Right hindlimb (tissue), 1 donor: ENCODE measurements around the gene ZDHHC20.

Experiments used
- DNase-seq: peaks from one replicate; pipeline ENCODE4 v3.0.0-alpha.2; 2018

The ZDHHC20 gene

GRCh38 chr13:21458813-21459701 is at the start of gene ZDHHC20:
Gene ZDHHC20, minus strand, starts transcription at chr13:21459303. Its CDS starts 132 bp downstream, at chr13:21459171.
- peak; percentile 92 for DNase-seq

DNA sequence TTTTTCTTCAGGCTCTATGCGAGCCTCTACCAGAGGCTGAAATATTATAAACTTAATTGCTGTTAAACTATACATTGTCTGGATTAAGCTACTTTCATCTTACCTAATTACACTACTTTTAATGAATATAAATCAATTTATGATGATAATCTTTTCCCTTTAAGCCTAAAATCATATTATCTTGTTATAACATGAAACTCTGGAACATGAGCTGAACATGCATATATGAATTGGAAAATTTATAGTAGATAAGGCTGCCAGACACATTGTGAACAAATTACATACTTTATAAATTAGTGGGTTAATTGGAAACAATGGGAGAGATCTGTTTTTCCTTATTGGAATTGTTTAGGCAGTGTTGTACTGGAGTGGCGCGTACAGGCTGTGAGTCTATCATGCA is 45.3 kb upstream of the ZDHHC20 start:
- DNase-seq: no peak

- no peak for DNase-seq
These were observed 42.6 kb upstream of the ZDHHC20 start for GRCh38 chr13:21501686-21502085.

DNA sequence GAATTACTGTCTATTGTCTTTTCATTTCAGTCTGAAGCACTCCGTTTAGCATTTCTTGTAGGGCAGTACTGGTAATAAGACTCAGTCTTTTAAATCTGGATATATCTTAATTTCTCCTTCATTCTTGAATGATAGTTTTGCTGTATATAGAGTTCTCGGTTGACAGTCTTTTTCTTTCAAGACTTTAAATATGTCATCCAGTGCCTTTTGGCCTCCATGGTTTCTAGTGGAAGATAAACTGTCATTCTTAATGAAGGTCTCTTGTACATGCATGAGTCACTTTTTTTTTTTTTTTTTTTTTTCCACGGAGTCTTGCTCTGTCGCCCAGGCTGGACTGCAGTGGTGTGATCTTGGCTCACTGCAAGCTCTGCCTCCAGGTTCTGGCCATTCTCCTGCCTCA is 27.2 kb upstream of the ZDHHC20 start:
- DNase-seq: no peak

DNA sequence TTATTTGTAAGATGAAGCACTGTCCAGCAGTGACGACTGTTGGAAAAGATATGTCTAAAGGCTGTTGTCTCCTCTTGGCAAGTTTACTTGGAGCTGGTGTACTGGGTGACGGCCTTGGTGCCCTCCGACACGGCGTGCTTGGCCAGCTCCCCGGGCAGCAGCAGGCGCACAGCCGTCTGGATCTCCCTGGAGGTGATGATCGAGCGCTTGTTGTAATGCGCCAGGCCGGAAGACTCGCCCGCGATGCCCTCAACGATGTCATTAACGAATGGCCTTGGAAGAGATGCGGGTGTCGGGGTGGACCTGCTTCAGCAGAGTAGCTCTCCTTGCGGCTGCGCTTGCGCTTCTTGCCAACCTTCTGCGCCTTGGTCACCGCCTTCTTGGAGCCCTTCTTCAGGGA is 24.6 kb upstream of the ZDHHC20 start:
- DNase-seq: no peak

DNA sequence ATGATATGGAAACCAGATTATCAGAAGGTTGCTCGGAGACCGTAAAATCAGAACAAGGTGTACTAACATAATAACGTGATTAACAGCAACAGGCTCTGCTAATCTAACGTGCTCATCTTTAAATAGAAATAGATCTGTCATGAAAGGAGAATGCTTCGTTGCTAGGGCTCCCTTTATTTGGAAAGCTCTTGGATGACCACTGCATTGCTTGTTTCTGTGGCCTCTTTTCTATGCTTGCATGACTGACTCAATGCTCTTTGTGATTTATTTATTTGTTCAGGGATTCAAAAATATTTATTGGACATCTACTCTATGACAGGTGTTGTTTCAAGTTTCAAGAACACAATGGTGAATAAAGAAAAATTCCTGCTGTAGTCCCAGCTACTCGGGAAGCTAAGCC is 22.3 kb upstream of the ZDHHC20 start:
- DNase-seq: no peak

DNA sequence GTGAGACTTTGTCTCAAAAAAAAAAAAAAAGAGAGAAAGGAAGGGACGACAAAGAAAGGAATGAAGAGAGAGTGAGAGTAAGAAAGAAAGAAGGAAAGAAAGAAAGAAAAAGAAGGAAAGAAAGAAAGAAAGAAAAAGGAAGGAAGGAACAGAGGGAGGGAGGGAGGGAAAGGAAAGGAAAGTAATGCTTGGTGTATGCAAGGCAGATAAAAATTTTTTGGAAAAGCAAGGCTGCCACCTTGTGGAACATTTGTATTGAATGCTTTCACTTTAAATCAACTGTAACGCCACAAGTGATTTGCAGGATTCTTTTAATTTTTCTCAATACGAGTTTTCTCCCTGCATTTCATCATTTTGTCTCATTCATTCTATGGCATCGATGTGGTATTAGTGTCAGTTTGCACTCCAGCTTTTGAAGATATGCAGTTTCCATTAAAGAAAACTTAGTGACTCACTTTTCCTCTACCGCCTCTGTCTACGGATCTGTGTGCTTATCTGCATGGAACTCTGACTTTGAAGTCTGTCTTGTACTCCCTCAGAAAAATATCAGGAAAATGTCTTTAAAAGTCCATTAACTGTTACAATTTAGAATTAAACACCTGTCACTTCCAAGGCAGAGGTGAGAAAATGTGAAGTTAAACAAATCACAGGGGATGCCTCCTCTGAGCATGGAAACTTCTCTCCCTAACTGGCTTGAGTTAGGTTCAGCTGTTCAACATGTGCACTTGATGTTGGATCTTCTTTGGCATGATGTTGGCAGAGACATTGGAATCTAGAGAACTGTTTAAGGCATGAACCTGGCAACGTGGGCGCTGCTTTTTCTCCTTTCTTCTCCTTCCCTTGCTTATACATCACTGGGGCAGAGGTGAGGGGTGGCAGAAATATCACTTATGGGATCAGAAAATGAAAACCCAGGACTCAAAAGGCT is 20.0 kb upstream of the ZDHHC20 start:
- peak; percentile 47 for DNase-seq

DNA sequence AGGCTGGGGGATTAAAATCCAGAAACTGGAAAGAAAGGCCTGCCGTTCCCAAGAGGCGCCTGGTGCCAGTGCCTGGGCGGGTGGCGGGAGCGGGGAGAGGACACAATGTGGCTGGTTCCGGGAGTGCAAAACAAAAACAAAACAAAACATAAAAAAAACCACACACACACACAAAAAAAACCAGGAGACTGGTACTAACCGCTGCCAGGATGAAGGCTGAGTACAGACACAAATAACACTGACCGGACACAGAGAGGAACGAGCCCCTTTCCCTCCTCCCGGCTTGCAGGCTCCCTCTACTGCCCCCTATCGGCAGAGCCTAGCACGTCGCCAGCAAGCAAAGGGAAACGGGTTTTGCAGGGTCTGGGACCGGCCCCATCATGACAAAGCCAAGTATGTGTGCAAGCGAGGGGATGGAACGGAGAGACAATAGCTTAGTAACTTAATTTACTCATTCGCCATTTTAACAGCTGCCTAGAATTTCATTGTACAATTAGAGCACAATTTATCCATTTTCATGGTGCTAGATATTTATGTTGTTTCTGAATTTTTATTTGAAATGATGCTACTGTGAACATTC is 17.9 kb upstream of the ZDHHC20 start:
- DNase-seq: peak; percentile 81

DNA sequence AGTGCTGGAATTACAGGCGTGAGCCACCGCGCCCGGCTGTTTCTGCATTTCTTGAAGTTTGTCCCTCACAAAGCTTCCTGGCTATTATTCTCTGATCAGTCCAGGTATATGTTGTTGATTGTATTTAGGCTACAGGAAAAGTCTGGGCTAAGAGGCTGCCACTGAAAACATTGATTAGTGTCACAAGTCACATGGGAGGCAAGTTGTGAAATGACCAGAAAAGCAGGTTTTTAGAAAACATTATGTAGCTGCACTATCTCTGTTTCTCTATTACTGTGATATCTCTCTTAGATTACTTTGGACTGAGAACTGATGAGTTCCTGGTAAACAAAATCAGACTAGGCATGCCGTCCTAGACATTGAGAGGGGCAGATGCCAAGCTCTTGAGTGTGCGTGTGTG is 16.0 kb upstream of the ZDHHC20 start:
- no peak for DNase-seq

GRCh38 chr13:21470785-21471184 is 11.7 kb upstream of the ZDHHC20 start:
- no peak for DNase-seq

- DNase-seq: no peak
These were observed 7.4 kb upstream of the ZDHHC20 start for GRCh38 chr13:21466527-21466926.

- DNase-seq: no peak
These were observed 6.6 kb upstream of the ZDHHC20 start for GRCh38 chr13:21465710-21466160.

DNA sequence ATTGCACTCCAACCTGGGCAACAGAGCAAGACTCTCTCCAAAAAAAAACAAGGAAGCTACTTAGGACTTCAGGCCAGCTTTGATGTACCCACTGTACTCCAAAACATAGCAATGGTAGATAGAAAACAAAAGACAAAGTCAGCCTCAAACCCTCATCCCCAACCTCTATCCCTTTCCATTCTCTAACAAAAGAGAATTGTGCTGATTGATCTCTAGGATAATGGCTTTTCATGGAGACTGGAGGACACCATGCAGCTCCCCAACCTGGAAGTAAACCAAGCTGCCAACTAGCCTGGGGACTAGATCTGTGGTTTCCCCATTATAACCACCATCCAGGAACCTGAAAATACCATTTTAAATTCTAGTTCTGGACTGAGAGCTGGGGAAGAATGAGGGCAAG is 4.3 kb upstream of the ZDHHC20 start:
- DNase-seq: no peak

GRCh38 chr13:21461131-21461530 is 2.0 kb upstream of the ZDHHC20 start:
- no peak for DNase-seq

- peak; percentile 61 for DNase-seq
These were observed 671 bp downstream of the ZDHHC20 start for GRCh38 chr13:21458451-21458812.

DNA sequence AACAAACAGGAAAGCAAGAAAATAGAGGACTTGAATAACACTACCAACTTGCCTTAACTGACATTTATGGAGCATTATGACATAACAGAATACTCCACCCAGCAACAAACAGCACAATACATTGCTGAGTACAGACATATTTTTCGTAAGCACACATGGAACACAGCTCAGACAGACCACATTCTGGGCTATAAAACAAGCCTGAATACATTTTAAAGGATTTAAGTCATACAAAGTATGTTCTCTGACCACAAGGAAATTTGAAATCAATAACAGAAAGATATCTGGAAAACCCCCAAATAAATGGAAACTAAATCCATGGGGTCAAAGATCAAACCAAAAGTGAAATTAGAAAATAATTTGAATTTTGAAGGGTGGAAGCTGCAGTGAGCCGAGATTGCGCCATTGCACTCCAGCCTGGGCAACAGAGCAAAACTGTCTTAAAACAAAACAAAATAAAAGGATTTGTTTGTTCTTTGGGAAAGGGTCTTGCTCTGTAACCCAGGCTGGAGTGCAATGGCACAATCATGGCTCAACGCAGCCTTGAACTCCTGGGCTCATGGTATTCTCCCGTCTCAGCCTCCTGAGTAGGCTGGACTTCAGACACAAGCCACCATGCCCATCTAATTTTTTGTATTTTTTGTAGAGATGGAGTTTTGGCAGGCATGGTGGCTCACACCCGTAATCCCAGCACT is 5.6 kb downstream of the ZDHHC20 start:
- DNase-seq: no peak

GRCh38 chr13:21450936-21451335 is 8.2 kb downstream of the ZDHHC20 start:
- no peak for DNase-seq

GRCh38 chr13:21446656-21447055 is 12.4 kb downstream of the ZDHHC20 start:
- no peak for DNase-seq

- no peak for DNase-seq
These were observed 13.3 kb downstream of the ZDHHC20 start for GRCh38 chr13:21445759-21446158.

- no peak for DNase-seq
These were observed 15.9 kb downstream of the ZDHHC20 start for GRCh38 chr13:21443171-21443570.

DNA sequence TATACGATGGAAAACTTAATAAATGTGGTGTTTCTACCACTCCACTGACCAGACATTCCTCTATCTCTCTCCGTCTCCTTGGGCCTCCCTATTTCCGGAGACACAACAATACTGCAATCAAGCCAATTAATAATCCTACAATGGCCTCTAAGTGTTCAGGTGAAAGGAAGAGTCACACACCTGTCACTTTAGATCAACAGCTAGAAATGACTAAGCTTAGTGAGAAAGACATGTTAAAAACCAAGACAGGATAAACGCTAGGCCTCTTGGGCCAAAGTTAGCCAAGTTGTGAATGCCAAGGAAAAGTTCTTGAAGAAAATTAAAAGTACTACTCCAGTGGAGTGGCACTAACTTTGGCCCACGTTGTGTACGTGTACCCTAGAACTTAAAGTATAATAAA is 22.5 kb downstream of the ZDHHC20 start:
- DNase-seq: no peak

DNA sequence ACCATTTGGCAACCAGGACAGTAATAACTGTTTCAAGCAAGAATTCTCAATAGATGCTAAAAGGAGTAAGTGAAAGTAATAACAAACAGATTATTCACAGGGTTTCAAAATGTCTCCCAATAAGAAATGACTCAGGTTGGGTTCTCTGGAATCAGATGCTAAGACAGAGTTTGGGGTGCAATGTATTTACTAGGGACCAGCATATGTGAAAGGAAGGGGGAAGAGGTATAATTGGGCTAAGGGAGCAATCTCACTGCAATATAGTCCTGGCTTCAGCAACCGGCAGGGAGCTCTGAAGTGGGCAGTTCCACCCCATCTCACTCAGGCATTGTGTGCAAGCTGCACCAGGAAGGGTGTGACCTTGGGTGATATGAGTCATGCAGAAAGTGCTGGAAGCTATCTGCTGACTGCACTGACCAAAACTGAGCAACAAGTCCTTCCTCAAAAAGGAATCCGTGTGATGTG is 23.4 kb downstream of the ZDHHC20 start:
- no peak for DNase-seq

- DNase-seq: no peak
These were observed 23.9 kb downstream of the ZDHHC20 start for GRCh38 chr13:21435231-21435630.
